AG09319 (cell line): Measurements from ENCODE around the gene GIMAP6.
"Not testable (repeated sequence)": the region's sequence is repeated elsewhere in the genome, so short reads cannot be mapped to it uniquely, and the experiment has no call there.

Experiments
- DNase-seq: peaks from one replicate; pipeline ENCODE4 v3.0.0-alpha.2; 2010; ENCODE audit warnings: low read depth; ENCODE audit errors: extremely low read depth
- CTCF ChIP-seq: IDR thresholded peaks from 2 replicates; pipeline ENCODE4 v1.5.1; 2011; ENCODE audit warnings: low read depth, mild to moderate bottlenecking, inconsistent platforms, low read length, moderate library complexity

GIMAP6 gene

GRCh38 chr7:150665896-150666295, 33.7 kb upstream of the GIMAP6 start:
- DNase-seq, result no peak
- TF ChIP-seq CTCF, result no peak

GRCh38 chr7:150665089-150665748, 33.0 kb upstream of the GIMAP6 start:
- DNase-seq, result no peak
- TF ChIP-seq CTCF, result no peak

- TF ChIP-seq CTCF, result no peak
- no peak for DNase-seq
These were observed 31.8 kb upstream of the GIMAP6 start for GRCh38 chr7:150663802-150664494.

GRCh38 chr7:150662821-150663220, 30.6 kb upstream of the GIMAP6 start:
- not testable (repeated sequence) for DNase-seq

GRCh38 chr7:150660939-150661613, 28.9 kb upstream of the GIMAP6 start:
- DNase-seq, result no peak
- no peak for TF ChIP-seq CTCF

GRCh38 chr7:150657526-150657925, 25.3 kb upstream of the GIMAP6 start:
- TF ChIP-seq CTCF, result no peak
- DNase-seq, result no peak

- no peak for TF ChIP-seq CTCF
- no peak for DNase-seq
These were observed 23.9 kb upstream of the GIMAP6 start for GRCh38 chr7:150656047-150656446.
